OCI-LY3 (cell line): Measurements from ENCODE around the gene STAP2.

Source experiments
- H2AFZ ChIP-seq: fragments of 200-600, 300-600 bp; shearing (Covaris generic); 2 replicates; pipeline ENCODE4 v1.6.0; 2014; ENCODE audit warnings: antibody characterized with exemption, low read depth, low read length
- H3K27ac ChIP-seq: fragments of 200-600, 300-600 bp; sonication (generic); 2 replicates; pipeline ENCODE4 v1.5.1; 2014; ENCODE audit warnings: mild to moderate bottlenecking, low read length, moderate library complexity, mixed read lengths
- H3K27me3 ChIP-seq: fragments of 200-600, 300-600 bp; sonication (generic); 2 replicates; pipeline ENCODE4 v1.6.1; 2014; ENCODE audit warnings: low read depth, low read length, mixed read lengths
- H3K36me3 ChIP-seq: fragments of 200-600, 300-600 bp; sonication (generic); replicated peaks from 2 replicates; pipeline ENCODE3; 2014; ENCODE audit warnings: low read depth, low read length, mixed read lengths
- H3K4me1 ChIP-seq: fragments of 300-600, 200-600 bp; sonication (generic); 2 replicates; pipeline ENCODE4 v1.6.1; 2014; ENCODE audit warnings: low read length, mixed read lengths
- H3K4me2 ChIP-seq: fragments of 200-600, 300-600 bp; sonication (generic); 2 replicates; pipeline ENCODE4 v1.6.1; 2014; ENCODE audit warnings: low read length, mixed read lengths
- H3K4me3 ChIP-seq: fragments of 300-600, 200-600 bp; sonication (generic); 2 replicates; pipeline ENCODE4 v1.5.1; 2014; ENCODE audit warnings: antibody characterized with exemption, mild to moderate bottlenecking, low read length, moderate library complexity
- H3K79me2 ChIP-seq: fragments of 300-600, 200-600 bp; shearing (Covaris generic); 2 replicates; pipeline ENCODE4 v1.6.1; 2014; ENCODE audit warnings: mild to moderate bottlenecking, low read length, mixed read lengths
- H3K9ac ChIP-seq: fragments of 300-600, 200-600 bp; shearing (Covaris generic); 2 replicates; pipeline ENCODE4 v1.6.0; 2014; ENCODE audit warnings: mild to moderate bottlenecking, low read length, moderate library complexity
- H3K9me3 ChIP-seq: fragments of 200-600, 300-600 bp; shearing (Covaris generic); 2 replicates; pipeline ENCODE4 v1.6.1; 2014; ENCODE audit warnings: low read length, mixed read lengths; ENCODE audit not compliant: insufficient read depth
- H4K20me1 ChIP-seq: fragments of 200-600, 300-600 bp; sonication (generic); 2 replicates; pipeline ENCODE4 v1.6.1; 2016; ENCODE audit warnings: low read length, mixed read lengths; ENCODE audit not compliant: insufficient read depth
- CTCF ChIP-seq: fragments of 200-600, 300-600 bp; sonication (generic); IDR thresholded peaks from 2 replicates; pipeline ENCODE4 v1.5.1; 2014; ENCODE audit warnings: antibody characterized with exemption, low read length, low read depth
- EZH2phosphoT487 ChIP-seq: fragments of 200-600 bp; shearing (Covaris generic); IDR thresholded peaks from 2 replicates; pipeline ENCODE4 v1.6.1; 2018; ENCODE audit warnings: antibody characterized with exemption, mixed run types, low read depth

STAP2 gene

DNA sequence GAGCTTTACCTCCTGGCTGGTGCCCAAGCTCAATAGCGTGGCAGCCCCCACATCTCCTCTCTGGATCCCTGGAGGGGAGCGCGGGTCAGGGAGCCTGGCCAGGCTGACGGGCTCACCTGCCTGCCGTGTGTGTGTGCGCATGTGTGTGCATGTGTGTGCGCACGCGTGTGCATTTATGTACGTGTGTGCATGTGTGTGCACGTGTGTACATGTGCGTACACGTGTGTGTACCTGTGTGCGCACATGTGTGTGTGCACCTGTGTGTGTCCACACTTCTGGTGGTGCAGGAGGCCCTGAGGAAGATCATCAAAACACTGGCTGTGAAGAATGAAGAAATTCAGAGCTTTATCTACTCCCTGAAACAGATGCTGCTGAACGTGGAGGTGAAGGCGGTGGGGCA is 33.0 kb downstream of the STAP2 start:
- Histone ChIP-seq H3K27ac (no peak overlapping the region), H3K4me2 (no peak overlapping the region), H3K4me3 (no peak overlapping the region), H3K9me3 (no peaks in the 10 kb centered on the region), H3K36me3 (peaks cover 5% of the 10 kb centered on the region), H2AFZ (no peak overlapping the region), H3K79me2 (no peaks in the 10 kb centered on the region), H3K9ac (no peak overlapping the region), H3K27me3 (no peaks in the 10 kb centered on the region), H4K20me1 (no peaks in the 10 kb centered on the region), H3K4me1 (no peaks in the 10 kb centered on the region)
- TF ChIP-seq CTCF (no peak), EZH2phosphoT487 (no peak)

DNA sequence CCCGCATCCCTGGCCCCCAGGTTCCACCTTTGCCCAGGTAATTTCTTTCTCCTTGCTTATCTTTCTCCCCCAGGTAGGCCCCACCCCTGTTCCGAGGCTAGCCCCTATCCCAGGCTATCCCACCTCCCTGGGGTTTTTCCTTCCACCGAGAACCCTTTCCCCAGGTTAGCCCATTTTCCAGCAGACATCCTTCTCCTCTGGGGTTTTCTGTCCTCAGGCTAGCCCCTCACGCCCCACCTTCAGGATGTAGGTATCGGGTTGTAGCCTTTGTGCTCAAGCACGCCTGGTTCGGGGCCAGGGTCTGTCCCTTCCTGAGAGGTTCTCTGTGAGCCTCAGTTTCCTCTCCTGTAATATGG is 33.4 kb downstream of the STAP2 start:
- H2AFZ ChIP-seq, result no peak overlapping the region
- no peaks in the 10 kb centered on the region for H3K79me2 ChIP-seq
- no peak overlapping the region for H3K27ac ChIP-seq
- peak overlapping the region; percentile 77; the same call in 1 of the 2 replicates for H3K4me3 ChIP-seq
- no peaks in the 10 kb centered on the region for H3K4me1 ChIP-seq
- H3K27me3 ChIP-seq, result no peaks in the 10 kb centered on the region
- H4K20me1 ChIP-seq, result no peaks in the 10 kb centered on the region
- H3K36me3 ChIP-seq, result peaks cover 1% of the 10 kb centered on the region
- TF ChIP-seq CTCF, result no peak
- no peak for TF ChIP-seq EZH2phosphoT487
- no peaks in the 10 kb centered on the region for H3K9me3 ChIP-seq
- no peak overlapping the region for H3K9ac ChIP-seq
- peak overlapping the region; percentile 67; the same call in 1 of the 2 replicates for H3K4me2 ChIP-seq

DNA sequence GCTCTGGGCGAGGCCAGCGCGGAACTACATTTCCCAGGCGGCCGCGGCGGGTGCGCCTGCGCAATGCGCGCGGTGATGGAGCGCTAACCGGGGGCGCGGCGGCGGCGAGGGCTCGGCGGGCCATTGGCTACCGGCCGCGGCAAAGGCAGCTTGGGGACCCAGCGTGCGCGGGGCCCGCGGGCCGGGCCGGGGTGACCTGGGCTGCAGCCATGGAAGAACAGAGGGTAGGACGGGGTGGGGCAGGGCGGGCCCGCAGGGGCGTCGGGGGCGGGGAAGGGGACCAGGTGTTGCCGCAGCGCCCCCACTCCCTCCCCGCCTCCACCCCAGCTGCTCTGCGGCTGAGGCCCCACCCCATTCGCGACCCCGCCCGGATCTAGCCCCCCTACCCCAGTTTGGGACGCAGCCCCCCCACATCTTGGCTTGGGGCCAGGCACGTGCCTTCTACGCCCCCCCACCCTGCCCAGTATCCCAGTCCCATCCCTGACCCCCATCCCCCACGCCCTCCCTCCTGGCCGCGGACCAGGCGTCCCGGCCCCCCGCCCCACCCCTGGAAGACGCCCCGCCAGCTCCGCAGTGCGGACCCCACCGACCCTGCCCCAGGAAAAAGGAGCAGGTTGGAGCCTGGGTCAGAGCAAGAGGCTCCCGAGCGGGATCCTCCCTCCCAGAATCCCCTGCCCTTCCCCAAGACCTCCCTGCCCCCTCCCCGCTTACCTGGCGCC is 33.9 kb downstream of the STAP2 start, which contains the start of gene FSD1:
TSS of gene FSD1 (plus strand) at position 61 of the 719 bp plus-strand sequence. CDS start at position 210, 149 bp downstream.
- H3K36me3 ChIP-seq, result no peaks in the 10 kb centered on the region
- no peak for TF ChIP-seq EZH2phosphoT487
- no peak for TF ChIP-seq CTCF
- peak within 1 kb of the TSS; percentile 48 for H2AFZ ChIP-seq
- no peak within 1 kb of the TSS for H3K27ac ChIP-seq
- H4K20me1 ChIP-seq, result no peaks in the 10 kb centered on the region
- peak within 1 kb of the TSS; percentile 12; the same call in 1 of the 2 replicates for H3K9ac ChIP-seq
- H3K4me1 ChIP-seq, result no peaks in the 10 kb centered on the region
- no peaks in the 10 kb centered on the region for H3K27me3 ChIP-seq
- H3K4me3 ChIP-seq, result peak within 1 kb of the TSS; percentile 77
- H3K4me2 ChIP-seq, result peak within 1 kb of the TSS; percentile 67
- H3K9me3 ChIP-seq, result no peaks in the 10 kb centered on the region
- H3K79me2 ChIP-seq, result no peaks in the 10 kb centered on the region

DNA sequence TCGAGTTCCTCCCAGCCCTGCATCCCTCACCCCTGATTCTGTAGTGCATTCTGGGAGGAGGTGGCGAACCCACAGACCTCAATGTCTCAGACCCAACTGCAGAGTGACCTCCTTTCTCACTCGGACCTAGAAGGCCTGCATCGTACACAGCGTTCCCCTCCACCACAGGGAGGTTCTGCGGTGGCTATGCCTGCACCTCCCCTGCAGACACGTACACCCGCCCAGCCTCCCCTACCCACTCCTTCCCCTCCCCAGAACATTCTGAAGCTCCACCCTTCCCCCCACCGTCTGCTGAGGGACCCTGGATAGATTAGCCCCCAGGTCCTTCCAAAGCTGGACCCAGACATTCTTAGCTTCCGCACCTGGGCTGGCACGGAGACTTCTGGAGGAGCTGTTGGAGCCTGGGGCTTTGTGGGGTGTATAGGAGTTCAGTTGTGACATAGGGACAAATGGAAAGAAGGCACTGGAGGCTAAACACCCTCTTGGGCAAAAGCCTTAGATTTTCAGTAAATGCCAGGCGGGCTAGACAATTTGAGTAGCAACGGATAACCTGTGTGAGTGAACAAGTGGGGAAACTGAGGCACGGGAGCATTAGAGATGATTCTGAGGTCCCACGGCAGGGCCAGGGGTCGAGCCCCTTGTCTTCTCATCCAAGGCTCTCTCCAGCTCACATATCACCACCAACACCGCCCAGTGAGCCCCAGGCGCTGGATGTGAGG is 34.6 kb downstream of the STAP2 start:
- Histone ChIP-seq H3K9me3 (no peaks in the 10 kb centered on the region), H3K79me2 (no peaks in the 10 kb centered on the region), H2AFZ (peak overlapping the region; percentile 48), H3K36me3 (no peaks in the 10 kb centered on the region), H3K27me3 (no peaks in the 10 kb centered on the region), H3K9ac (no peak overlapping the region), H4K20me1 (no peaks in the 10 kb centered on the region), H3K4me1 (no peaks in the 10 kb centered on the region), H3K4me2 (peak overlapping the region; percentile 67), H3K4me3 (peak overlapping the region; percentile 77), H3K27ac (no peak overlapping the region)
- TF ChIP-seq CTCF (no peak), EZH2phosphoT487 (no peak)
